ELF-1 (cell line): ENCODE results near the gene EMP1.

Experiments
- DNase-seq: peaks from one replicate; pipeline ENCODE4 v3.0.0-alpha.2; 2016; ENCODE audit warnings: low read depth, low spot score

Gene EMP1

GRCh38 chr12:13220838-13221237, 24.3 kb downstream of the EMP1 start:
- no peak for DNase-seq

- DNase-seq, result no peak
These were observed 25.6 kb downstream of the EMP1 start for GRCh38 chr12:13222076-13222475.

- DNase-seq, result no peak
These were observed 26.8 kb downstream of the EMP1 start for GRCh38 chr12:13223179-13223804.

GRCh38 chr12:13223941-13224340, 27.4 kb downstream of the EMP1 start:
- DNase-seq, result no peak

GRCh38 chr12:13227191-13227590, 30.7 kb downstream of the EMP1 start:
- DNase-seq, result no peak

GRCh38 chr12:13228579-13228978, 32.1 kb downstream of the EMP1 start:
- DNase-seq, result no peak

- no peak for DNase-seq
These were observed 33.0 kb downstream of the EMP1 start for GRCh38 chr12:13229504-13229903.

GRCh38 chr12:13230500-13230899, 34.0 kb downstream of the EMP1 start:
- DNase-seq, result no peak

GRCh38 chr12:13233830-13234641, 37.5 kb downstream of the EMP1 start:
- DNase-seq, result no peak

- DNase-seq, result no peak
These were observed 41.7 kb downstream of the EMP1 start for GRCh38 chr12:13238204-13238603.

- DNase-seq, result no peak
These were observed 45.4 kb downstream of the EMP1 start for GRCh38 chr12:13241833-13242488.

DNA sequence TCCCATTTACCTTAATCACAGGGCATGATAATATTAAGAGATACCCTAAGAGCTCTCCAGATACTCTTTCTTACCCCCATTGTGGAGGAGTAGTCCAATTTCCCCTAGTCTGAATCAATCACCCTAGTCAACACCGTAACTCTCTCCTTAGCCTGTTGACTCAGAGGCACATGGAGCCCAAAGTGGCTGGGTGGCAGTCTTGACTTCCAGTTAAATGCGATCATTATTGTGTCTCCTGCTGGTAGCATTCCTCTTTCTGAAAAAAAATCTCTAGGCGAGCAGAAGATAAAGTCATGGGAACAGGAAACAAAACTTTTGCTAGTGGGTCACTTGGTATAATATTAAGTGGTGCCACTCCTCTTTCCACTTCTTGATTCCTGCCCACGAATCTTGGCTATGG, 46.4 kb downstream of the EMP1 start:
- DNase-seq, result no peak

DNA sequence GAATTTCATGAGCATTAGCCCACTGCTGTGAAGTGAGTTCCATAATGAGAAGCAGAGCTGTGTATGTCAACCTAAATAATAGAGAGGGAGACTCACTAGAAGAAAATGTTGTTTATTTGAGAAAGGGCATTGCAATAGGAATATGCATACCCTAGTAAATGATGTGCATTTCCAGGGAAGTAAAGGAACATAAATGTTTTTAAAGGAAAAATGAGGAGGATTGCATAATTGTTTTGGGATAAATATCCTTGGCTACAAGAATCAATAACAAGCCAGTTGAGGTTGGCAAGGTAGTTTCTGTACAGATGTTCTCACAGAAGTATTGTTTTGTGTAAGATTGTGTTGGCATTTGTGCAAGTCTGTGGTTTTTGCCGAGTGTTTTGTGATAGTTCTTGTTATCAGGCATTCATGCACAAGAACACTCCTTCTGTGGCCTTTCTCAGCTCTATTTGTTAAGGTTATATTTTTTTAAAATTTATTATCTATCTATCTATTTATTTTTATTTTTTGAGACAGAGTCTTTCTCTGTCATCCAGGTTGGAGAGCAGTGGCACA, 47.1 kb downstream of the EMP1 start:
- no peak for DNase-seq

- no peak for DNase-seq
These were observed 51.1 kb downstream of the EMP1 start for GRCh38 chr12:13247596-13247995.

DNA sequence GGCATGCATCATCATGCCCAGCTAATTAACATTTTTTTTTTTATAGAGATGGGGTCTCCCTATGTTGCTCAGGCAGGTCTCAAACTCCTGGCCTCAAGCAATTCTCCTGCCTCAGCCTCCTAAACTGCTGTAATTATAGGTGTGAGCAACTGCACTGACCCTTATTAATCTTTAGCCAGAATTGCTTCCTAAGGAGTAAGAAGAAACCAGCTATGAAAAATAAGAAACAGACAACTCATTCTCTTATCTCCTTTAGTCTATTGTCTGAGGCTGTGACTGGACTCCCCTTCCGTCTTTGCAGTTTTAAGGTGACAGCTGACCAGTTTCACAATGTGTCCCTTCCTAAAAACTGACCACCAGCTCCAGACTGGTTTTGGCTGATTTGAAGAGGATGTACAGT, 52.4 kb downstream of the EMP1 start:
- no peak for DNase-seq

- no peak for DNase-seq
These were observed 53.9 kb downstream of the EMP1 start for GRCh38 chr12:13250416-13250815.

DNA sequence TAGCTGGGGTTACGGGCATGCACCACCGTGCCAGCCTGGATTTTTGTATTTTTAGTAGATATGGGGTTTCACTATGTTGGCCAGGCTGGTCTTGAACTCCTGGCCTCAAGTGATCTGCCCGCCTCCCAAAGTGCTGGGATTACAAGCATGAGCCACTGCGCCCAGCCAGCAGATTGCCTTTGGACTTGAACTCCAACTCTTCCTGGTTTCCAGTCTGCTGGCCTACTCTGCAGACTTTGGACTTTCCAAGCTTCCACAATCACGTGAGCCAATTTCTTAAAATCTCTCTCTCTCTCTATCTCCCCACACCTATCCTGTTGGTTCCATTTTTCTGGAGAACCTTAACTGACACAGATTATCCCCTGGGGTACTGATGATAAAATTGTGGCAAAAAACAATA, 55.0 kb downstream of the EMP1 start:
- no peak for DNase-seq

GRCh38 chr12:13252024-13252423, 55.5 kb downstream of the EMP1 start:
- no peak for DNase-seq

- DNase-seq, result no peak
These were observed 56.1 kb downstream of the EMP1 start for GRCh38 chr12:13252616-13253015.

GRCh38 chr12:13253966-13254760, 57.6 kb downstream of the EMP1 start:
- no peak for DNase-seq

DNA sequence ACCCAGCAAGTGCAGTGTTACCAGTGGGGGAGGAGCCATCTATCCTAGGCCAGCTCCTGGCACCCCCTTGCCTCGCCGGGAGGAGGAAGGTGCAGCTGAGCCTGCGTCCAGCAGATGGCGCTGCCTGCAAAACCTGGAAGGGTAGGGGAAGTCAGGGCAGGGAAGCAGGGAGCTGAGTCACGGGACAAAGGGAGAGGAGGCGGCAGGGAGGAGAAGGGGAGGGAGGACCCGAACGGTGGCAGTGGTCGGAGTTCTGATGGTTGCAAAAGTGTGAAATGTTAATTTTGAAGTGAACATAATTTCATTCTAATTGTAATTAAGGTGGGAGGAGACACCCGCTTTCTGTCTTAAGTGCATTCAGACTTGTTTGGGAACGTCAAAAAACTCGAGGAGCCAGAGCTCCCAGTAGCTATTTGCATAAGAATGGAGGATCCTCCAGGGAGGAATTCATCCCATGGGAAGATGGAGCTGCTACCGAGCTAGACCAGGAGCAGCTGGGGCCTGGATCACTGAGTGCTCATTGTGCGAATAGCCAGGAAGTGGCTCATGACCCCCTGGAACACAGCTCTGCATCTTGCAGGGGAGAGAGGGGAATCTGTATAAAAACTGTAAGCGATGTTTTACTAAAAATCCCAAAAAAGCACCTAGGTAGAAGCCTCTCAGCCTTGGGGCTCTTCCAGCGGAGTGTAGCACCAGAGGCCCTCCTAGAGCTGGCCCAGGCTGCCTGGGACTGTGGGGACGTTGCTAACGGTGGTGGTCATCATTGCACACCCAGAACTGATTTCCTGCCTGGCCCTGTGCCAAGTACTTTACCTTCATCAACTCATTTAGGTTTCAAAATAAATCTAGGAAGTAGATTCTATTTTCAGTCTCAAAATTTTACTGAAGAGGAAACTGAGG, 59.5 kb downstream of the EMP1 start:
- peak; percentile 99 for DNase-seq
